Parathyroid adenoma (tissue), 2 donors: Measurements from ENCODE around the gene C1orf87.

Source experiments
- H2AFZ ChIP-seq: fragments of 300-600 bp; sonication (generic); one replicate; pipeline ENCODE4 v1.7.0; 2017; ENCODE audit warnings: antibody characterized with exemption, mild to moderate bottlenecking
- H3K27ac ChIP-seq: fragments of 300-600 bp; sonication (generic); one replicate; pipeline ENCODE4 v1.7.0; 2017
- H3K27me3 ChIP-seq: fragments of 300-600 bp; sonication (generic); one replicate; pipeline ENCODE4 v1.7.0; 2017; ENCODE audit warnings: low read length; ENCODE audit not compliant: control insufficient read depth, insufficient read depth
- H3K36me3 ChIP-seq: fragments of 300-600 bp; sonication (generic); one replicate; pipeline ENCODE4 v1.7.0; 2017; ENCODE audit warnings: low read length; ENCODE audit not compliant: control insufficient read depth, insufficient read depth
- H3K4me1 ChIP-seq: fragments of 300-600 bp; sonication (generic); one replicate; pipeline ENCODE4 v1.7.0; 2017; ENCODE audit warnings: control low read depth
- H3K4me2 ChIP-seq: fragments of 300-600 bp; sonication (generic); one replicate; pipeline ENCODE4 v1.7.0; 2017; ENCODE audit warnings: low read length
- H3K4me3 ChIP-seq: fragments of 300-600 bp; sonication (generic); one replicate; pipeline ENCODE4 v1.7.0; 2017; ENCODE audit warnings: low read depth, low read length
- H3K79me2 ChIP-seq: fragments of 300-600 bp; sonication (generic); one replicate; pipeline ENCODE4 v1.7.0; 2017; ENCODE audit warnings: control low read depth
- H3K9ac ChIP-seq: fragments of 300-600 bp; sonication (generic); one replicate; pipeline ENCODE4 v1.7.0; 2017; ENCODE audit warnings: mild to moderate bottlenecking
- H3K9me3 ChIP-seq: fragments of 300-600 bp; sonication (generic); one replicate; pipeline ENCODE4 v1.7.0; 2017; ENCODE audit warnings: low read length; ENCODE audit not compliant: control insufficient read depth
- TF ChIP-seq, protein P1 (sequence below): fragments of 300-600 bp; sonication (generic); IDR thresholded peaks from one replicate; pipeline ENCODE4 v1.7.0; 2017; ENCODE audit warnings: antibody characterized with exemption, mild to moderate bottlenecking
- donor health status: primary hyperparathyroidism.

Gene C1orf87

DNA sequence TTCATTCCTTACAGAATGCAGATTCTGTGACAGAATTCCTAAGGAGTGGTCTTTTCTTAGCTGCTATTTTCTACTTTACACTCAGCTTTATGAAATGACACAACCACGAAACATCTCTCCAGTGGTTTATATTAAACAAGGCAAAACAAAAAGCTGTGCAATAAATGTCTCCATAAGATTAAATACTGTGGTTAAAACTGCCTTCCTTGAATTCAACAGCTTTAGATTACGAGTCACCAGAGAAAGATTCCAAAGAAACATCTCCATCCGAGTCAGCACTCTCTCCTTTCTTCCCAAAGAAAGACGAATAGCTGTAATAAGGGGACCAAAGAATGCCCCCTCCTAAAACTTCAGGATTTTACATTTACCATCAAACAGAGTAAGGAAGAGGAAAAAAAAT, 4.6 kb upstream of the C1orf87 start:
- Histone ChIP-seq H3K4me1 (no peaks in the 10 kb centered on the region), H3K79me2 (no peaks in the 10 kb centered on the region), H3K9ac (no peak overlapping the region), H3K27ac (no peak overlapping the region), H3K4me2 (no peak overlapping the region), H3K36me3 (no peaks in the 10 kb centered on the region), H2AFZ (no peak overlapping the region), H3K9me3 (no peaks in the 10 kb centered on the region), H3K27me3 (no peaks in the 10 kb centered on the region), H3K4me3 (no peak overlapping the region)
- TF ChIP-seq, protein P1, sequence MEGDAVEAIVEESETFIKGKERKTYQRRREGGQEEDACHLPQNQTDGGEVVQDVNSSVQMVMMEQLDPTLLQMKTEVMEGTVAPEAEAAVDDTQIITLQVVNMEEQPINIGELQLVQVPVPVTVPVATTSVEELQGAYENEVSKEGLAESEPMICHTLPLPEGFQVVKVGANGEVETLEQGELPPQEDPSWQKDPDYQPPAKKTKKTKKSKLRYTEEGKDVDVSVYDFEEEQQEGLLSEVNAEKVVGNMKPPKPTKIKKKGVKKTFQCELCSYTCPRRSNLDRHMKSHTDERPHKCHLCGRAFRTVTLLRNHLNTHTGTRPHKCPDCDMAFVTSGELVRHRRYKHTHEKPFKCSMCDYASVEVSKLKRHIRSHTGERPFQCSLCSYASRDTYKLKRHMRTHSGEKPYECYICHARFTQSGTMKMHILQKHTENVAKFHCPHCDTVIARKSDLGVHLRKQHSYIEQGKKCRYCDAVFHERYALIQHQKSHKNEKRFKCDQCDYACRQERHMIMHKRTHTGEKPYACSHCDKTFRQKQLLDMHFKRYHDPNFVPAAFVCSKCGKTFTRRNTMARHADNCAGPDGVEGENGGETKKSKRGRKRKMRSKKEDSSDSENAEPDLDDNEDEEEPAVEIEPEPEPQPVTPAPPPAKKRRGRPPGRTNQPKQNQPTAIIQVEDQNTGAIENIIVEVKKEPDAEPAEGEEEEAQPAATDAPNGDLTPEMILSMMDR = no peak

DNA sequence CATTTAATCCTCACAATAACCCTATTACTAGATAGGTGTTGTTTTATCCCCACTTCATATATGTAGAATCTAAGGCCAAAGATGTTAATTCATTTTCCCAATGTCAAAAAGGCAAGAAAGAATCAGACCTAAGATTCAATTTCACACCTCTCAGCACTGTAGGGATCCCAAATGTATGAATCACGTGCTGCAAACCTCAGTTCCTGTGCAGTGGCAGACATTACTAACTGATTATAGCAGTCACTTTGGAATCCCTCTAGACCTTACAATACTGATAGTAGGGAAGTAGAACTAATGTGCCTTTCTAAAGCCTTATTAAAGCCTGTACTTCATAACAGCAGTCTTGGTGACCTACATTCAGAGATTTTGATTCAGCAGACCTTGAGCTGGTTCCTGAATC, 2.3 kb downstream of the C1orf87 start:
- Histone ChIP-seq H3K4me3 (no peak overlapping the region), H2AFZ (no peak overlapping the region), H3K79me2 (no peaks in the 10 kb centered on the region), H3K4me1 (no peaks in the 10 kb centered on the region), H3K27me3 (no peaks in the 10 kb centered on the region), H3K9me3 (peaks cover 3% of the 10 kb centered on the region), H3K36me3 (no peaks in the 10 kb centered on the region), H3K9ac (no peak overlapping the region), H3K4me2 (no peak overlapping the region), H3K27ac (no peak overlapping the region)
- TF ChIP-seq, protein P1 = no peak

DNA sequence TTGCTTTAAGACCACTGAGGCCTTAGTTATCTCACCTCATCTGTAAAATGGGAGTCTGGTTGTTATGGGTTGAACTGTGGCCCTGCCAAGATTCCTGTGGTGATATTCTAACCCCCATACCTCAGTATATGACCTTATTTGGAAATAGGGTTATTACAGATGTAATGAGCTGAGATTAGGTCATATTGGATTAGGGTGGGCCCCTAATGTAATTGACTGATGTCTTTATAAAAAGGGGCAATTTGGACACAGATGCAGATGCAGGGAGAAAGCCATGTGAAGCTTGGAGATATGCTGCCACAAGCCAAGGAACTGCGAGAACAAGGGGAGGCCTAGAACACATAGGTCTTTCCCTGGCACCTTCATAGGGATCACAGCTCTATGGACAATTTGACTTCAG, 3.9 kb downstream of the C1orf87 start:
- no peaks in the 10 kb centered on the region for H3K36me3 ChIP-seq
- H3K4me2 ChIP-seq = no peak overlapping the region
- H3K4me3 ChIP-seq = no peak overlapping the region
- no peak overlapping the region for H2AFZ ChIP-seq
- no peaks in the 10 kb centered on the region for H3K79me2 ChIP-seq
- TF ChIP-seq, protein P1 = no peak
- peaks cover 3% of the 10 kb centered on the region for H3K9me3 ChIP-seq
- H3K27ac ChIP-seq = no peak overlapping the region
- H3K9ac ChIP-seq = no peak overlapping the region
- H3K27me3 ChIP-seq = no peaks in the 10 kb centered on the region
- no peaks in the 10 kb centered on the region for H3K4me1 ChIP-seq

DNA sequence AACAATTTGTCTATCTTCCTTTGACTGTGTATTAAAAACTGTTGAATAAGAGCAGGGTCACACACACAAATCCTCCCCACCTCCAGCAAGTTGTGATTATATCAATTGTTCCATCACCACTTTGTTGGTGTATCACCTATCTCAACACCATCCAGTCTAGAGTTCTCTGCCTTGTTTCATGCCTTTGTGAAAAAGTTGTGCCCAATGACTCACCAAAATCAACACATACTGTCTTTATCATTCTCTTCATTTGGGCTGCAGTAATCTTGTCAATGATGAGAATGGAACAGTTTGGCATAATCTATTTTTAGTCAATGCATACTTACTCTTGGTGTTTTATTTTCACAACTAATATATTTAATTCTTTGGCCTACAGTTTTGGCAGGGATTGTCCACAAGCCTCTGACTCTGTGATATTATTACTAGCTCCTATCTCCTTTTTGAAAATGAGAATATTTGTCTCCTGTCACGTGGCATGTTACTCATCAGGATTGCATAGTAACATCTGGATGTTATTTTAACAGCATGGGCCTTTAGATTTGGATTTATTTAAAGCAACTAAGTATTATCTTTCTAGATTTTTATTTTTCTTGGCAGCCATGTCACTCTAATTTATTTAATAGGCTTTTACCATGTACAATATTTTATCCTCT, 5.1 kb downstream of the C1orf87 start:
- TF ChIP-seq, protein P1 = no peak
- peaks cover 3% of the 10 kb centered on the region for H3K9me3 ChIP-seq
- no peaks in the 10 kb centered on the region for H3K27me3 ChIP-seq
- no peaks in the 10 kb centered on the region for H3K4me1 ChIP-seq
- no peaks in the 10 kb centered on the region for H3K36me3 ChIP-seq
- H3K4me3 ChIP-seq = no peak overlapping the region
- H2AFZ ChIP-seq = no peak overlapping the region
- no peak overlapping the region for H3K4me2 ChIP-seq
- H3K79me2 ChIP-seq = no peaks in the 10 kb centered on the region
- H3K27ac ChIP-seq = no peak overlapping the region
- H3K9ac ChIP-seq = no peak overlapping the region

DNA sequence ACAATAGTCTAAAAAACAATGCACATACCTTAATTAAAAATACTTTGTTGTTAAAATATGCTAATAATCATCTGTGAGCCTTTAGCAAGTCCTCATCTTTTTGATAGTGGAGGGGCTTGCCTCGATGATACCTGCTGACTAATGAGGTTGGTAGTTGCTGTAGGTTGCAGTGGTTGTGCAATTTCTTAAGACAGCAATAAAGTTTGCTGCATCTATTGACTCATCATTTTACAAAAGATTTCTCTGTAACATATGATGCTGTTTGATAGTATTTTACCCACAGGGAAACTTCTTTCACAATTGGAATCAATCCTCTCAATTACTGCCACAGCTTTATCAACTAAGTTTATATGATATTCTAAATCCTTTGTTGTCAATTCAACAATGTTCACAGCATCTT, 7.6 kb downstream of the C1orf87 start:
- no peaks in the 10 kb centered on the region for H3K9me3 ChIP-seq
- no peak overlapping the region for H2AFZ ChIP-seq
- H3K4me1 ChIP-seq = no peaks in the 10 kb centered on the region
- H3K27ac ChIP-seq = no peak overlapping the region
- TF ChIP-seq, protein P1 = no peak
- no peak overlapping the region for H3K4me3 ChIP-seq
- H3K27me3 ChIP-seq = no peaks in the 10 kb centered on the region
- H3K79me2 ChIP-seq = no peaks in the 10 kb centered on the region
- no peak overlapping the region for H3K4me2 ChIP-seq
- H3K36me3 ChIP-seq = no peaks in the 10 kb centered on the region
- H3K9ac ChIP-seq = no peak overlapping the region
